Measurements from ENCODE around the gene EGLN3. TPM values are rescaled to one million over a fixed set of nuclear protein-coding genes. Genes with fewer than 3 reads are reported as not detected.
A peak's percentile ranks its signal among the peaks of the same experiment; 100 is the strongest.

EGLN3 gene
- total and polyA plus RNA-seq, 2 of the 13 experiments (the other 11 are each of a cell fraction or from before 2014, with no cell fraction given), result 0.18 to 27.3 TPM

- no peak for TF ChIP-seq DDIT3 (CRISPR knock-in tag; IDR thresholded peaks at IDR 0.05)
- TF ChIP-seq JARID2 (CRISPR knock-in tag; IDR thresholded peaks at IDR 0.05; ENCODE audit: insufficient replicate concordance), result no peak
- no peak for TF ChIP-seq ZNF790 (CRISPR knock-in tag; IDR thresholded peaks at IDR 0.05; ENCODE audit: borderline replicate concordance)
- no peak for TF ChIP-seq ATM (IDR thresholded peaks at IDR 0.05; ENCODE audit: borderline replicate concordance)
- TF ChIP-seq PRMT3 (CRISPR knock-in tag; IDR thresholded peaks at IDR 0.05; ENCODE audit: borderline replicate concordance, low read depth), result no peak
- no peak for TF ChIP-seq ATF5 (CRISPR knock-in tag; IDR thresholded peaks at IDR 0.05; ENCODE audit: low read depth)
- TF ChIP-seq EHMT2 (IDR thresholded peaks at IDR 0.05; ENCODE audit: borderline replicate concordance, low read depth, low read length), result no peak
- TF ChIP-seq ZMAT5 (CRISPR knock-in tag; IDR thresholded peaks at IDR 0.05; ENCODE audit: borderline replicate concordance, low read depth), result no peak
- TF ChIP-seq ZNF24 (IDR thresholded peaks at IDR 0.05), result no peak
- no peak for TF ChIP-seq GTF3A (CRISPR knock-in tag; conservative IDR thresholded peaks at IDR 0.05)
- no peak for TF ChIP-seq HOXA5 (CRISPR knock-in tag; IDR thresholded peaks at IDR 0.05)
- peak; percentile 42; the same call in 1 of the 2 replicates for TF ChIP-seq ZNF83 (CRISPR knock-in tag; IDR thresholded peaks at IDR 0.05; ENCODE audit: borderline replicate concordance)
- peak; percentile 24; the same call in 1 of the 2 replicates for TF ChIP-seq ZNF430 (CRISPR knock-in tag; IDR thresholded peaks at IDR 0.05)
- TF ChIP-seq ZNF777 (CRISPR knock-in tag; IDR thresholded peaks at IDR 0.05), result no peak
- TF ChIP-seq FLYWCH1 (CRISPR knock-in tag; IDR thresholded peaks at IDR 0.05), result no peak
- TF ChIP-seq RAD21 (CRISPR knock-in tag; IDR thresholded peaks at IDR 0.05), result no peak
- no peak for TF ChIP-seq ATF1 (CRISPR knock-in tag; IDR thresholded peaks at IDR 0.05)
- TF ChIP-seq WIZ (CRISPR knock-in tag; IDR thresholded peaks at IDR 0.05), result no peak
- TF ChIP-seq ZFP36L1 (CRISPR knock-in tag; IDR thresholded peaks at IDR 0.05), result no peak
- TF ChIP-seq HDAC2 (CRISPR knock-in tag; IDR thresholded peaks at IDR 0.05), result 0 out of 2 replicates have a peak, but pooled peaks have one; percentile 33
- TF ChIP-seq ZBTB8A (CRISPR knock-in tag; IDR thresholded peaks at IDR 0.05; ENCODE audit: borderline replicate concordance, low read depth), result no peak
- no peak for TF ChIP-seq SOX13 (IDR thresholded peaks at IDR 0.05)
- no peak; a peak in 1 of 4 replicates for TF ChIP-seq SOX13 (CRISPR knock-in tag; conservative IDR thresholded peaks at IDR 0.05 in 1 of 2, IDR thresholded peaks at IDR 0.05 in 1 of 2)
- TF ChIP-seq HIC2 (CRISPR knock-in tag; IDR thresholded peaks at IDR 0.05; ENCODE audit: low read depth), result 0 out of 2 replicates have a peak, but pooled peaks have one; percentile 36
- TF ChIP-seq ETV5 (CRISPR knock-in tag; IDR thresholded peaks at IDR 0.05; ENCODE audit: borderline replicate concordance), result no peak; the same call in 1 of the 2 replicates
- peak; percentile 64; the same call in 1 of the 2 replicates for TF ChIP-seq ZMYM4 (CRISPR knock-in tag; IDR thresholded peaks at IDR 0.05)
- no peak for TF ChIP-seq ZNF570 (CRISPR knock-in tag; IDR thresholded peaks at IDR 0.05; ENCODE audit: borderline replicate concordance)
- peak; percentile 49; the same call in 1 of the 2 replicates for TF ChIP-seq ZNF580 (CRISPR knock-in tag; IDR thresholded peaks at IDR 0.05; ENCODE audit: borderline replicate concordance, low read depth)
Observed at GRCh38 chr14:33938131-33938949, 12.5 kb downstream of the EGLN3 start (continued).
